A673 (cell line): ENCODE data around the gene CTF1. TPM values are rescaled to one million over a fixed set of nuclear protein-coding genes. Genes with fewer than 3 reads are reported as not detected.
A peak's percentile ranks its signal among the peaks of the same experiment; 100 is the strongest.
"Not testable (repeated sequence)": the region's sequence is repeated elsewhere in the genome, so short reads cannot be mapped to it uniquely, and the experiment has no call there.

Experiments
- BruUV-seq: library from RNA; stranded (reverse); fragments of 400-500 nt; replicated peaks from 2 replicates; lab custom pipeline; 2021; lab: Mats Ljungman, UMichigan
- CTCF ChIA-PET: fragments of 300-600 bp; sonication (Branson Sonifier 250); formaldehyde crosslinking; loops from one replicate; lab custom pipeline; 2022; ENCODE audit warnings: antibody characterized with exemption; lab: Charles Lee
- POLR2A ChIA-PET: fragments of 300-600 bp; sonication (Branson Sonifier 250); formaldehyde crosslinking; loops from one replicate; lab custom pipeline; 2022; ENCODE audit warnings: antibody characterized with exemption; ENCODE audit not compliant: low non-redundant PET; lab: Charles Lee
- DNase-seq: peaks from one replicate; pipeline ENCODE4 v3.0.0-alpha.2; 2015; ENCODE audit warnings: low spot score
- H3K27ac ChIP-seq: fragments of 200-600 bp; sonication (generic); 2 replicates; pipeline ENCODE4 v1.5.1; 2016; ENCODE audit warnings: mixed run types, low read depth, mild to moderate bottlenecking, mixed read lengths, antibody characterized with exemption, low read length; ENCODE audit not compliant: poor library complexity, severe bottlenecking
- H3K27me3 ChIP-seq: fragments of 200-600 bp; sonication (generic); replicated peaks from 2 replicates; pipeline ENCODE4 v1.6.1; 2017; ENCODE audit warnings: mixed run types, low read depth, mild to moderate bottlenecking, mixed read lengths, antibody characterized with exemption, low read length; ENCODE audit not compliant: insufficient read depth, poor library complexity
- H3K36me3 ChIP-seq: fragments of 200-600 bp; sonication (generic); 2 replicates; pipeline ENCODE4 v1.6.1; 2016; ENCODE audit warnings: mixed run types, mild to moderate bottlenecking, mixed read lengths, antibody characterized with exemption, low read length; ENCODE audit not compliant: insufficient read depth, poor library complexity, severe bottlenecking
- H3K4me1 ChIP-seq: fragments of 200-600 bp; sonication (generic); 2 replicates; pipeline ENCODE4 v1.6.1; 2017; ENCODE audit warnings: mixed run types, mild to moderate bottlenecking, mixed read lengths, antibody characterized with exemption, low read length; ENCODE audit not compliant: insufficient read depth, poor library complexity, severe bottlenecking
- H3K4me3 ChIP-seq: fragments of 200-600 bp; sonication (generic); 2 replicates; pipeline ENCODE4 v1.5.1; 2016; ENCODE audit warnings: low read depth, mixed run types, mild to moderate bottlenecking, mixed read lengths, low read length; ENCODE audit not compliant: poor library complexity, severe bottlenecking
- H3K9me3 ChIP-seq: fragments of 200-600 bp; sonication (generic); 2 replicates; pipeline ENCODE4 v1.6.1; 2016; ENCODE audit warnings: mixed run types, low read depth, mild to moderate bottlenecking, mixed read lengths, antibody characterized with exemption, low read length; ENCODE audit not compliant: poor library complexity, severe bottlenecking
- CTCF ChIP-seq: fragments of 300-800, 200-600 bp; sonication (generic); conservative IDR thresholded peaks from 2 replicates; pipeline ENCODE4 v1.5.1; 2017; ENCODE audit warnings: low read depth, mild to moderate bottlenecking, antibody characterized with exemption, low read length, moderate library complexity, mixed read lengths
- EZH2 ChIP-seq: fragments of 200-600 bp; sonication (generic); IDR thresholded peaks from 2 replicates; pipeline ENCODE4 v1.6.1; 2017; ENCODE audit warnings: borderline replicate concordance, low read depth, mild to moderate bottlenecking, mixed read lengths, antibody characterized with exemption, low read length; ENCODE audit not compliant: poor library complexity, severe bottlenecking
- intact Hi-C: fragments of 100-400 bp; cut with micrococcal nuclease; formaldehyde crosslinking; loops from one replicate; pipeline ENCODE4 v1.10.0; 2022; ENCODE audit not compliant: unreplicated experiment
- total RNA-seq: library from RNA; stranded (reverse); gene quantifications from 2 replicates; pipeline ENCODE4 v1.2.3, GENCODE V29; 2021

Gene CTF1
- total RNA-seq, 1 experiment from 2014 or later, result 1.4 TPM

GRCh38 chr16:30931068-30931650 is 34.7 kb downstream of the CTF1 start:
- intact Hi-C loops, result no loop called here
- Histone ChIP-seq H3K4me3 (no peak overlapping the region), H3K27me3 (no peaks in the 10 kb centered on the region), H3K36me3 (peaks cover 32% of the 10 kb centered on the region), H3K9me3 (no peaks in the 10 kb centered on the region), H3K4me1 (peaks cover 5% of the 10 kb centered on the region), H3K27ac (no peak overlapping the region)
- TF ChIP-seq EZH2 (no peak), CTCF (no peak)
- ChIA-PET POLR2A (no interaction called here), CTCF (interaction anchor here (1.0 kb wide), 1 partner anchor 22 kb away, joined by 4 read pairs; no protein-coding TSS in a partner anchor)
- DNase-seq, result no peak
- TSS peak; percentile 6 for BruUV-seq

GRCh38 chr16:30934827-30935557 is 38.6 kb downstream of the CTF1 start:
- CTCF ChIA-PET, result no interaction called here
- Histone ChIP-seq H3K27ac (no peak overlapping the region), H3K27me3 (no peaks in the 10 kb centered on the region), H3K4me3 (no peak overlapping the region), H3K4me1 (no peaks in the 10 kb centered on the region), H3K9me3 (no peaks in the 10 kb centered on the region), H3K36me3 (peaks cover 30% of the 10 kb centered on the region)
- POLR2A ChIA-PET, result interaction anchor here (0.5 kb wide), 1 partner anchor 276 kb away, joined by 3 read pairs; no protein-coding TSS in a partner anchor
- DNase-seq, result peak; percentile 62
- TF ChIP-seq EZH2, result no peak
- TF ChIP-seq CTCF, result peak; percentile 80
- BruUV-seq, result no TSS peak
- intact Hi-C loops, result no loop called here

GRCh38 chr16:30937692-30938091 is 41.3 kb downstream of the CTF1 start:
- no peaks in the 10 kb centered on the region for H3K27me3 ChIP-seq
- no peak overlapping the region for H3K4me3 ChIP-seq
- no TSS peak for BruUV-seq
- peak overlapping the region; percentile 37 for H3K27ac ChIP-seq
- POLR2A ChIA-PET, result no interaction called here
- H3K9me3 ChIP-seq, result no peaks in the 10 kb centered on the region
- no peaks in the 10 kb centered on the region for H3K4me1 ChIP-seq
- CTCF ChIA-PET, result no interaction called here
- H3K36me3 ChIP-seq, result peaks cover 16% of the 10 kb centered on the region
- no peak for DNase-seq
- TF ChIP-seq CTCF (no peak), EZH2 (no peak)
- intact Hi-C loops, result no loop called here

GRCh38 chr16:30939571-30939970 is 43.2 kb downstream of the CTF1 start:
- POLR2A ChIA-PET, BruUV-seq: not testable (repeated sequence)

More at GRCh38 chr16:30939571-30939970, 43.2 kb downstream of the CTF1 start:
- CTCF ChIA-PET, intact Hi-C loops, H3K27ac ChIP-seq, H3K9me3 ChIP-seq, H3K27me3 ChIP-seq, DNase-seq, H3K4me1 ChIP-seq, H3K4me3 ChIP-seq: not testable (repeated sequence)
- peaks cover 25% of the 10 kb centered on the region for H3K36me3 ChIP-seq
